HG03108 (cell line): Measurements from ENCODE around the gene TSSK2.

Source experiments
- ATAC-seq: cut with Tn5 transposase; IDR thresholded peaks from one replicate; pipeline ENCODE4 v1.9.1; 2021; ENCODE audit warnings: moderate library complexity; ENCODE audit not compliant: unreplicated experiment

Gene TSSK2

GRCh38 chr22:19167106-19167869 lies 36.2 kb downstream of the TSSK2 start:
- ATAC-seq = no peak

GRCh38 chr22:19168088-19168890 lies 37.2 kb downstream of the TSSK2 start:
- no peak for ATAC-seq

DNA sequence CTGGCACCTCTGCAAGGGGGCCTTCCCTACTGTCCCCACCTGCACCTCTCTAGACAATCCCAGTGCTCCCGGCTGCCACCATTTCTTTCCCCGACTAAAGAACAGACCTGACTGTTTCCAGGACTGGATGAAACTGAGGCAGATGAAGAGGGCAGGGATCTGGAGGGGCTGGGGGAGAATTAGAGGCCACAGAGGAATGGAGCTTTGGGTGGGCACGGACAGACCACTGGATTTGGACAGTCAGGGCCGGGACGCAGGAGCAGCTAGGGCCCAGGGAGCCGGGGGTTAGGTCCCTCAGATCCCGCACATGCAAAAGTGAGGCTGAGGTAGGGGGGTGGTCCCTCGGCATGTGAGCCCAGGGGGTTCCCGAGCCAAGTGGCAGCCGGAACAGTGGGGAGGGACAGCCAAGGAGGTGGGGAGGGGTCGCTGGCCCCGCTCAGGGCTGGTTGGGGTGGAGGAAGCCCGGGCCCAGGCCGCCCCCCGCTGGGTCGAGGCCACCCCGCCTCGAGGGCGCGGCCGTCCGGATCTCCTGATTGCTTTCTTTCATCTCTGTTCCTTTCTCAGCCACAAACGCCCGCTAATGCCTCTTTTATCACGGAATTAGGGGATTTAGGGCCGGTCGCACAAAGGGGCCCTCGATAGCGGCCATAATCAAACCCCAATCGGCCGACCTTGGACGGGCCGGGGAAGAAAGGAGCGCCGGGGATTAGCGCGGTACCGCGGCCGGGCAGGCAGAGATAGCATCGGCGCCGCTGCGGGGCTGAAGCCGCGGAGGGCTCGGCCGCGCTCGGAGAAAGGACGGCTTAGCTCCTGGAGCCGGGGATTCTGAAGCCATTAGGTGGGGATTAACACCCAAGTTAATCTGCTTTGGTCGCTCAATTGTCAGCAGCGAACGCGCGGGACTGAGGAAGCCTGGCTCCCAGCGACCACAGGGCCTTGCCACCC lies 38.2 kb downstream of the TSSK2 start:
- no peak for ATAC-seq

- ATAC-seq = no peak
Measured at GRCh38 chr22:19169947-19170318, 38.8 kb downstream of the TSSK2 start.

GRCh38 chr22:19172213-19173046 lies 41.3 kb downstream of the TSSK2 start:
- ATAC-seq = no peak

- ATAC-seq = no peak
Measured at GRCh38 chr22:19173047-19174035, 42.2 kb downstream of the TSSK2 start.

GRCh38 chr22:19174106-19175025 lies 43.3 kb downstream of the TSSK2 start:
- ATAC-seq = no peak

- ATAC-seq = no peak
Measured at GRCh38 chr22:19175026-19175601, 44.0 kb downstream of the TSSK2 start.

DNA sequence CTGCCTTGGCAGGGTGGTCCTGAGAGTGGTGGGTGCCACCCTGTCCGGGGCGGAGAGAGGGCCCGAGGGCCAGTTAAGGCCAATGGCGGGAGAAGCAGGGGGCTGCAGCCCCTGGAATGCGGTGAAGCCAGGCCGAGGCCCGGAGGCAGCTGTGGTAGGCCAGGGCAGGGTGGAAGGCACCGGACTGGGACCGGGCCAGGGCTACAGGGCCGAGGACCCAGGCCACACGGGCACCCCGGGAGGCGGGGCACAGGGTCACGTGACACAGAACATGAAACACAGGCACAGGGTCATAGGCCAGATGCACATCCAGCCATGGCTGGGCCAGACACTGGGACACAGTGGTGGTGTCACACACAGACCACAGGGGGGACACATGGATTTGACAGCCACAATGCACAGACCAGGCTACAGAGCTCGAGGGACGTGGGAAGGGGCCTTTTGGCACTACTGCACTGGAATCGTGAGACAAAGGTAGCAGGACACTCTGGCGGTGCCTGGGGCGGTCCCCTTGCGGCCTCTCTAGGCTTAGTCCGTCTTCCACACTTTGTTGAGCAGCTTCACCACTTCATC lies 44.6 kb downstream of the TSSK2 start:
- ATAC-seq = no peak

GRCh38 chr22:19176175-19176643 lies 45.1 kb downstream of the TSSK2 start:
- ATAC-seq = no peak

- ATAC-seq = no peak
Measured at GRCh38 chr22:19176732-19177131, 45.6 kb downstream of the TSSK2 start.

GRCh38 chr22:19177164-19178064 lies 46.3 kb downstream of the TSSK2 start:
- no peak for ATAC-seq

DNA sequence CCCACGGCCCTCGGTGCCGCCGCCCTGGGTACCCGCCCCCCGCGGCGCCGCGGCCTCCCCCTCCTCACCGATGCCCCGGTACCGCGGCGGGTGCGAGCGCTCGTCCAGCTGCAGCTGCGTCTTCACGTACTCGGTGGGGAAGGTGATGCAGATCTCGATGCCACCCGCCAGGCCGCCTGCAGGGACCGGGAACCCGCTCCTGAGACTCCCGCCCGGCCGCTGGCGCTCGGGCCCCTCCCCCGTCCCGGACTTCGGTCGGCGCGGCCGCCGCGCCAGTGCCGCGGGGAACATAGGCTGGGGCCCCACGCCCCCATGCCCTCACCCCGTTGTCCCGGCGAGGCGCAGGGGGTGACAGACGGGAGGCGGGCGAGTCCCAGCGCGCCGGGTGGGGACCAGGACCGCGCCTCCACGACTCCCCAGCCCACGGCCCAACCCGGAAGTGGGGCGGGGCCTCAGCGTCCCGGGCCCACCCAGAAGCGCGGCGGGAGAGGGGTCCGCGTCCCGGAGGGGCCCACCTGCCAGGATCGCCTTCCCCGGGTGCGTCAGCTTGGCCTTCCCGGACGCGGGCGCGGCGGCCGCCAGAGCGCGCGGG lies 47.1 kb downstream of the TSSK2 start:
- ATAC-seq = peak; percentile 23

DNA sequence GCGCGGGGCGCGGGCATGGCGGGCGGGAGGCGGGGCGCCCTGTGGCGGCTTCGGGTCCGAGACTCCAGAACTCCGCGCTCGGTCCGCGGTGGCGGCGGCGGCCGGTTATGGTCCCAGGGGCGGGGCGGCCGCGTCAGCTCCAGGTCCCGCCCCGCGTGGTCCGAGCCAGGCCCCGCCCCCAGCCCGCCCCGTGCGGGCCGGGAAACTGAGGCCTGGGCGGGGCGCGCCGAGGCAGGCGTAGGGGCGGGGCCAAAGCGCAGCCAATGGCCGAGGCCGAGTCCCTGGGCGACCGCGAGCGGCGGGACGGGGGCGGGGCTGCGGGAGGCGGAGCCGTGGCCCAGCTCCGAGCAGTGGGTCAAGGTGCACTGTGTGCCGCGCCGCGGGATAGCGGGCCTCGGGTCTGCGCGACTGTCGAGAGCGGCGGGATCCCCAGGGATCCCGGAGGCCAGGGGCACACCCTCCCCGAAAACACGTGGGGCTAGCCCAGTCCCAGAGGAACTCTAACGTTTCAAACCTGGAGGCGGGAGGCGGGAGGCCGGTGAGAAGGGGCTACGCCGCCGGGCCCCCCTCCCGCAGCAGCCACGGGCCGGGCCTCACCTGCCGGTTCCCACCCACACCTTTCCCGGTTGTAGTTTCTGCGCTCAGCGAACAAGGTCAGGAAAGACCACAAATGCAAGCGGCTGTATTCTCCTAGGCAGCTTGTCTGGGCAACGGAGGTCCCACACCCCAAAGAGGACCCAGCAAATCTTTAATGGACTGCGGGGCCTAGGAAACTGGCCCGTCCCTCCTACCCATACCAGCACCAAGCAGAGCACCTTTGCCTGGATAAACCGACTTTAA lies 47.8 kb downstream of the TSSK2 start, which contains the start of gene SLC25A1:
Gene SLC25A1 (minus strand): TSS at position 80 of the 840 bp plus-strand sequence. CDS start 63 bp downstream, at position 17.
- peak; percentile 58 for ATAC-seq
